H1 (cell line): ENCODE results near the gene RNF126. TPM values are rescaled to one million over a fixed set of nuclear protein-coding genes. Genes with fewer than 3 reads are reported as not detected.

Experiments used
- CTCF ChIA-PET: fragments of 300-600 bp; sonication (Branson Sonifier 250); formaldehyde crosslinking; loops from one replicate; lab custom pipeline; 2021; ENCODE audit not compliant: partially characterized antibody; lab: Charles Lee
- POLR2A ChIA-PET: fragments of 300-600 bp; sonication (Branson Sonifier 250); formaldehyde crosslinking; loops from one replicate; lab custom pipeline; 2021; ENCODE audit warnings: inconsistent platforms; ENCODE audit not compliant: partially characterized antibody; lab: Charles Lee
- DNase-seq, 2 experiments: peaks; one replicate each; pipeline versions ENCODE4 v3.0.0 to v3.0.0-alpha.2; 2010 to 2022; ENCODE audit warnings: low spot score in 2 of 2, low read depth in 1 of 2, mixed read lengths in 1 of 2
- FAIRE-seq: peaks from 2 replicates; lab custom pipeline; 2011; peaks lifted over from hg19 to GRCh38; lab: Jason Lieb, UNC
- H2AFZ ChIP-seq: 2 replicates; pipeline ENCODE4 v1.8.1; 2012; ENCODE audit warnings: low read length, inconsistent platforms
- H2AK5ac ChIP-seq: 2 replicates; pipeline ENCODE4 v1.6.1; 2013; ENCODE audit warnings: low read depth, low read length
- H2BK120ac ChIP-seq: replicated peaks from 2 replicates; pipeline ENCODE3; 2013; ENCODE audit warnings: low read depth, low read length, inconsistent platforms
- H2BK12ac ChIP-seq: 2 replicates; pipeline ENCODE4 v1.6.1; 2013; ENCODE audit warnings: low read depth, low read length
- H2BK15ac ChIP-seq: 2 replicates; pipeline ENCODE4 v1.6.1; 2013; ENCODE audit warnings: low read length
- H2BK20ac ChIP-seq: 2 replicates; pipeline ENCODE4 v1.6.1; 2013; ENCODE audit warnings: low read length
- H2BK5ac ChIP-seq: 2 replicates; pipeline ENCODE4 v1.6.1; 2013; ENCODE audit warnings: low read depth, low read length
- H3K14ac ChIP-seq: 2 replicates; pipeline ENCODE4 v1.6.1; 2013; ENCODE audit warnings: inconsistent platforms; ENCODE audit not compliant: insufficient read length
- H3K18ac ChIP-seq: 2 replicates; pipeline ENCODE4 v1.6.1; 2013; ENCODE audit warnings: low read length; ENCODE audit errors: extremely low read depth
- H3K23ac ChIP-seq: 2 replicates; pipeline ENCODE4 v1.6.1; 2013; ENCODE audit warnings: inconsistent platforms; ENCODE audit not compliant: insufficient read length
- H3K23me2 ChIP-seq: 2 replicates; pipeline ENCODE4 v1.6.1; 2013; ENCODE audit warnings: low read depth, low read length
- H3K27ac ChIP-seq: 2 replicates; pipeline ENCODE4 v1.6.1; 2011; ENCODE audit warnings: low read depth, low read length, inconsistent platforms
- H3K27me3 ChIP-seq, 4 experiments: replicated peaks in 1 of 4; 1 replicate in 1 of 4; 2 replicates in 3 of 4; pipeline versions ENCODE4 v1.6.1 to v1.8.1; 2011 to 2013; ENCODE audit warnings: low read length in 3 of 4, mild to moderate bottlenecking in 3 of 4, inconsistent platforms in 2 of 4, mixed read lengths in 2 of 4, moderate library complexity in 1 of 4; ENCODE audit not compliant: control insufficient read depth in 3 of 4, insufficient read depth in 3 of 4; ENCODE audit errors: extremely low read depth in 1 of 4
- H3K36me3 ChIP-seq, 4 experiments: 2 replicates each; pipeline versions ENCODE4 v1.6.1 to v1.8.1; 2011 to 2013; ENCODE audit warnings: mild to moderate bottlenecking in 4 of 4, low read length in 3 of 4, moderate library complexity in 2 of 4, control low read depth in 1 of 4, inconsistent platforms in 1 of 4; ENCODE audit not compliant: insufficient read depth in 4 of 4, control insufficient read depth in 2 of 4
- H3K4ac ChIP-seq: replicated peaks from 2 replicates; pipeline ENCODE3; 2013; ENCODE audit warnings: low read length, low read depth, mixed read lengths, inconsistent platforms; ENCODE audit not compliant: insufficient read length
- H3K4me1 ChIP-seq, 4 experiments: replicated peaks in 1 of 4; 1 replicate in 1 of 4; 2 replicates in 3 of 4; pipeline versions ENCODE4 v1.6.1 to v1.8.1; 2011 to 2013; ENCODE audit warnings: low read length in 3 of 4, inconsistent platforms in 2 of 4, mixed read lengths in 1 of 4; ENCODE audit not compliant: insufficient read depth in 4 of 4, control insufficient read depth in 3 of 4
- H3K4me2 ChIP-seq, 2 experiments: 2 replicates each; pipeline versions ENCODE4 v1.6.1 to v1.8.1; 2011 to 2013; ENCODE audit warnings: low read depth in 2 of 2, low read length in 2 of 2, control low read depth in 1 of 2, inconsistent platforms in 1 of 2, mild to moderate bottlenecking in 1 of 2; ENCODE audit not compliant: insufficient read depth in 1 of 2
- H3K4me3 ChIP-seq, 4 experiments: fragments of 200-600, 300-600 bp in 1 of 4; sonication (generic), shearing (Covaris generic), sonication (Bioruptor Twin) in 1 of 4; 2 replicates each; pipeline versions ENCODE4 v1.5.1 to v1.8.1; 2011 to 2016; ENCODE audit warnings: low read length in 4 of 4, low read depth in 3 of 4, control low read depth in 2 of 4, inconsistent platforms in 2 of 4, mild to moderate bottlenecking in 2 of 4, mixed read lengths in 1 of 4, moderate library complexity in 1 of 4; ENCODE audit not compliant: insufficient read depth in 2 of 4; ENCODE audit errors: extremely low read depth in 1 of 4
- H3K56ac ChIP-seq: replicated peaks from 2 replicates; pipeline ENCODE3; 2013; ENCODE audit warnings: low read depth, mild to moderate bottlenecking, mixed read lengths, low read length, inconsistent platforms; ENCODE audit not compliant: insufficient read length
- H3K79me1 ChIP-seq: 2 replicates; pipeline ENCODE4 v1.6.1; 2013; ENCODE audit warnings: low read depth, low read length, control low read depth
- H3K79me2 ChIP-seq, 2 experiments: 2 replicates each; pipeline versions ENCODE4 v1.6.1 to v1.8.1; 2012 to 2013; ENCODE audit warnings: low read length in 2 of 2, mild to moderate bottlenecking in 2 of 2, inconsistent platforms in 1 of 2; ENCODE audit not compliant: insufficient read depth in 2 of 2, control insufficient read depth in 1 of 2
- H3K9ac ChIP-seq, 4 experiments: replicated peaks in 1 of 4; 1 replicate in 1 of 4; 2 replicates in 3 of 4; pipeline versions ENCODE4 v1.6.1 to v1.8.1; 2011 to 2013; ENCODE audit warnings: low read depth in 3 of 4, low read length in 3 of 4, control low read depth in 2 of 4, mild to moderate bottlenecking in 2 of 4, moderate library complexity in 2 of 4, inconsistent platforms in 1 of 4; ENCODE audit errors: extremely low read depth in 1 of 4
- H3K9me3 ChIP-seq, 2 experiments: 2 replicates each; pipeline versions ENCODE4 v1.6.1 to v1.8.1; 2012 to 2013; ENCODE audit warnings: mild to moderate bottlenecking in 2 of 2, moderate library complexity in 2 of 2, control low read depth in 1 of 2, inconsistent platforms in 1 of 2, low read depth in 1 of 2, low read length in 1 of 2, mixed read lengths in 1 of 2; ENCODE audit not compliant: insufficient read depth in 2 of 2
- H4K20me1 ChIP-seq, 2 experiments: replicated peaks in 1 of 2; 2 replicates each; pipeline versions ENCODE3 to v1.8.1; 2011 to 2013; ENCODE audit warnings: inconsistent platforms in 2 of 2, low read length in 2 of 2, mild to moderate bottlenecking in 1 of 2; ENCODE audit not compliant: insufficient read depth in 2 of 2, control insufficient read depth in 1 of 2
- H4K5ac ChIP-seq: 2 replicates; pipeline ENCODE4 v1.6.1; 2013; ENCODE audit warnings: low read length, low read depth, mixed read lengths, inconsistent platforms; ENCODE audit not compliant: insufficient read length
- H4K8ac ChIP-seq: 2 replicates; pipeline ENCODE4 v1.8.0; 2013; ENCODE audit warnings: mild to moderate bottlenecking, moderate library complexity, low read length, inconsistent platforms; ENCODE audit not compliant: insufficient read depth; ENCODE audit errors: extremely low read depth
- H4K91ac ChIP-seq: replicated peaks from 2 replicates; pipeline ENCODE3; 2013; ENCODE audit warnings: low read length, mixed read lengths, inconsistent platforms; ENCODE audit not compliant: insufficient read length
- CBX5 ChIP-seq: fragments of 300-800, 300-1000 bp; sonication (generic); IDR thresholded peaks from 2 replicates; pipeline ENCODE4 v1.7.1; 2016; ENCODE audit warnings: antibody characterized with exemption, low read length, low read depth
- CEBPB ChIP-seq: IDR thresholded peaks from 2 replicates; pipeline ENCODE4 v1.6.1; 2012; ENCODE audit warnings: low read depth, low read length
- CHD1 ChIP-seq: IDR thresholded peaks from 2 replicates; pipeline ENCODE4 v1.6.1; 2012; ENCODE audit warnings: low read depth, low read length, improper control_type of control experiment
- CHD2 ChIP-seq: IDR thresholded peaks from 2 replicates; pipeline ENCODE4 v1.6.1; 2012; ENCODE audit warnings: low read length, improper control_type of control experiment
- CREB1 ChIP-seq: IDR thresholded peaks from 2 replicates; pipeline ENCODE4 v1.6.1; 2012; ENCODE audit warnings: inconsistent platforms
- PHF8 ChIP-seq: fragments of 200-600 bp; sonication (generic); conservative IDR thresholded peaks from 2 replicates; pipeline ENCODE4 v1.7.1; 2012; ENCODE audit warnings: low read depth, mild to moderate bottlenecking, inconsistent platforms, low read length, moderate library complexity
- TAF1 ChIP-seq: IDR thresholded peaks from 2 replicates; pipeline ENCODE4 v1.6.1; 2011; ENCODE audit warnings: mild to moderate bottlenecking, low read depth, low read length
- WGBS, 2 experiments: shearing (Covaris generic) in 1 of 2; methylation state at CpG; one replicate each; pipeline versions ENCODE4 v1.1.6 to v1.1.7; 2013 to 2015; ENCODE audit warnings: low lambda C conversion rate in 2 of 2, mixed read lengths in 2 of 2, inconsistent platforms in 1 of 2, low coverage in 1 of 2, missing lambda C conversion rate in 1 of 2; ENCODE audit not compliant: insufficient replicate concordance in 2 of 2, insufficient coverage in 1 of 2, insufficient read length in 1 of 2; ENCODE audit errors: extremely low coverage in 1 of 2, missing lambda C conversion rate in 1 of 2; 5-methylcytosine and 5-hydroxymethylcytosine counted together
- polyA plus RNA-seq, 7 experiments: library from polyadenylated mRNA; depleted of rRNA in 3 of 7; stranded (reverse) in 5 of 7; unstranded in 2 of 7; fragments of >200 nt in 5 of 7; fragments of 200-250 nt in 2 of 7; gene quantifications; 1 replicate in 5 of 7; 2 replicates in 1 of 7; 4 replicates in 1 of 7; pipeline versions ENCODE4 v1.2.1 to v1.2.3, GENCODE V29; 2011 to 2013; ENCODE audit warnings: missing spikeins in 2 of 7, mixed read lengths in 2 of 7
- total RNA-seq: library from RNA; stranded (reverse); fragmentation: NEBNext Ultra II Directional; extraction: Animal tissue kit (Norgen Biotek cat#: 25700); gene quantifications from 2 replicates; pipeline ENCODE4 v1.2.1, GENCODE V29; 2021

The RNF126 gene
- total and polyA plus RNA-seq, 2 of the 8 experiments (the other 6 are each of a cell fraction or from before 2014, with no cell fraction given): 21.8 to 68.0 TPM

DNA sequence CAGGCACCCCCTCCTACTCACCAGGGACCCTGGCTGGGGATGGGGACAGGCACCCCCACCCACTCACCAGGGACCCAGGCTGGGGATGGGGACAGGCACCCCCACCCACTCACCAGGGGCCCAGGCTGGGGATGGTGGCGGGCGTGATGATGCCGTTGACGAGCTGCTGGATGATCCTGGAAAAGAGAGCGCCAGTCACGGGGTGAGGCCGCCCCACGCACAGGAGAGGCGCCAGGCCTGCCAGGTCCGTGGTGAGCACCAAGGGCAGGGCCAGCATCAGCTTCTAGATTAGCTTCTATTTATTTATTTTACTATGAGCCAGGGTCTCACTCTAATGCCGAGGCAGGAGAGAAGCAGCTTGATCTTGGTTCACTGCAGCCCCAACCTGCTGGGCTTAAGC lies 12.9 kb downstream of the RNF126 start:
- Histone ChIP-seq H3K9me3 (no peaks in the 10 kb centered on the region), H3K18ac (no peak overlapping the region), H2BK20ac (no peak overlapping the region), H3K4ac (no peak overlapping the region), H3K23ac (no peak overlapping the region), H3K4me1 (no peaks in the 10 kb centered on the region), H2BK12ac (no peak overlapping the region), H4K5ac (no peak overlapping the region), H3K79me1 (peaks cover 7% of the 10 kb centered on the region; the same call in 1 of the 2 replicates), H3K9ac (no peak overlapping the region), H3K4me3 (no peak overlapping the region), H4K91ac (no peak overlapping the region), H4K8ac (no peak overlapping the region), H2BK15ac (no peak overlapping the region), H3K56ac (no peak overlapping the region), H2BK5ac (no peak overlapping the region), H2AFZ (no peak overlapping the region), H3K23me2 (no peaks in the 10 kb centered on the region), H3K27me3 (no peaks in the 10 kb centered on the region), H2AK5ac (no peak overlapping the region), H4K20me1 (peaks cover 21 to 27% of the 10 kb centered on the region in 2 experiments), H3K4me2 (no peak overlapping the region), H3K79me2 (peaks cover 3 to 29% of the 10 kb centered on the region in 2 experiments; a peak in 3 of 4 replicates), H3K14ac (no peak overlapping the region), H3K27ac (no peak overlapping the region), H2BK120ac (no peak overlapping the region), H3K36me3 (peaks cover 2 to 63% (median 20%) of the 10 kb centered on the region in 4 experiments; a peak in 6 of 8 replicates)
- DNase-seq (no peak), FAIRE-seq (no peak)
- WGBS, 2 experiments: 93% methylated on average over 11 of the region's 11 CpGs; no CpG with 5 or more reads in 1 of the 2 experiments
- POLR2A ChIA-PET: interaction anchor here (0.7 to 1.4 kb wide), 5 partner anchors 9 to 18 kb away, joined by 3 to 4 read pairs (median 3); partner anchors contain the start of gene RNF126
- CTCF ChIA-PET: no interaction called here
- TF ChIP-seq CHD2: no peak
- TF ChIP-seq CEBPB: no peak
- no peak for TF ChIP-seq PHF8
- no peak for TF ChIP-seq TAF1
- TF ChIP-seq CREB1: no peak
- no peak for TF ChIP-seq CBX5
- no peak for TF ChIP-seq CHD1
